Kidney glomerular epithelial cell (primary cell): ENCODE data around the gene AACS.
"Not testable (repeated sequence)": the region's sequence is repeated elsewhere in the genome, so short reads cannot be mapped to it uniquely, and the experiment has no call there.

Source experiments
- DNase-seq: peaks from one replicate; lab custom pipeline; 2025; lab: John Stamatoyannopoulos, UW

Gene AACS

DNA sequence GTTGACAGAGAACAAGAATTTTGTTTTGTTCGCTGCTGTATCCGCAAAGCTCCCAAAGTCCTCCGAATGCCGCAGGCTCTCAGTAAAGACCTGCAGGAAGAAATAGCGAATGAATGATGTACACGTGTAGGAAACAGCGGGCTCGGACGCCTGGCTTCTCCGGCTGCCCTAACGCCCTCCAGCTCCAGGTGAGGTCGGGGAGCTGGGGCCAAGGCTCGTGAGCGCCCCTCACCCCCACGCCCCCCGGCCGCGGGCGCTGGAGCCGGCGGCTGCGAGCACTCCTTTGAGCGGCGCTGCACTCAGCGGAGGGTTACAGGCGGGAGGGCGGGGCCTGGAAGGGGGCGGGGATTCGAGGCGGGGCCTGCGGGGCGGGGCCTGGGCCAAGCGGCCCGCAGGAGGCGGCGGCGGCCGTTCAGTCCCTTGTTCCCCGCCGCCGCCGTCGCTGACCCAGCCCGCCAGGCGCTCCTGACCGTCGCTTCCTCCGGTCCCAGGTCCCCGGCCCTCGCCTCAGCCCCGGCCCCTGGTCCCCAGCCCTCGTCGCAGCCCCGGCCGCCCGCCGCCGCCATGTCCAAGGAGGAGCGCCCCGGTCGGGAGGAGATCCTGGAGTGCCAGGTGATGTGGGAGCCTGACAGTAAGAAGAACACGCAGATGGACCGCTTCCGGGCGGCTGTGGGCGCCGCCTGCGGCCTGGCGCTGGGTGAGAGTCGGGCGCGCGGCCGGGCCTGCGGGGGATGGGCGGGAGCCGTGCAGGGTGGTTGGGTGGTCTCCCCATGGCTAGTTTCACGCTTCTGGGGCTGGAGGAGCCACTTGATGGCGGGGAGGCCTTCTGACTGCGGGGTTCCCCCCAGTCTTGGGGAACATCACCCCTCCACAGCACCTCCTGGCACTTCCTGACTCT is at the start of gene AACS:
Gene AACS, plus strand, starts transcription at position 415 of the 898 bp plus-strand sequence. Its CDS starts 150 bp downstream, at position 565.
- peak; percentile 51 for DNase-seq

DNA sequence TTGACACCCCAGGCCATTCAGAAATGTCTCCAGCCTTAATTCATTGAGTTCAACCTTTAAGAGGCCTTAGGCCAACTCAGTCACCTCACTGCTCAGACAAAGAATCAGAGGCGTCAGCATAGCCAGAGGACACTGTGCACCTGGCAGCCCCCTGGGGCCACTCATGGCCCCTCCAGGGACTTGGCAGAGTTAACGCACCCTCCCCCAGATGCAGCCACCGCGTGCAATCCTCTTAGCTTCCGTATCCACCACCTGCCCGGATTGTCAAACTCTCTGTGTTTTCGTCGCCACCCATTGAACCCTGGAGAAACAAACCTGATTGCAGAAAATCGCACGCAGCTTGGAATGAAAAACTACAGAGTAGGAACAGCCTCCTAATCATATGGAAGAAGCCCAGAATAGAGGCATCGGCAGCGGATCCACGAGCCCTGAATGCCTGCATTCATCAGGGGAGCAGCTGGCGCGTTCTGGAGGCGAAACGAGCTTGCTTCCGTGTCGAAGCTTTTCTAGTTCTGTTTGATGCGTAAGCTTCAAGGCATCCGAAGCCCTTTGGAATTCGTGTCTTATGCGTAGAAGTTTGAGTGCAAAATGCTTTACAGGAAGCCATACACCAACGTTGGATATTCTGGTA is 49.4 kb upstream of the AACS start:
- DNase-seq = no peak

- DNase-seq = no peak
These were observed 47.4 kb upstream of the AACS start for GRCh38 chr12:125017801-125018200.

- no peak for DNase-seq
These were observed 46.9 kb upstream of the AACS start for GRCh38 chr12:125018356-125018755.

- DNase-seq = no peak
These were observed 44.1 kb upstream of the AACS start for GRCh38 chr12:125021096-125021495.

GRCh38 chr12:125021771-125022170 is 43.5 kb upstream of the AACS start:
- DNase-seq = no peak

- no peak for DNase-seq
These were observed 42.2 kb upstream of the AACS start for GRCh38 chr12:125023065-125023464.

DNA sequence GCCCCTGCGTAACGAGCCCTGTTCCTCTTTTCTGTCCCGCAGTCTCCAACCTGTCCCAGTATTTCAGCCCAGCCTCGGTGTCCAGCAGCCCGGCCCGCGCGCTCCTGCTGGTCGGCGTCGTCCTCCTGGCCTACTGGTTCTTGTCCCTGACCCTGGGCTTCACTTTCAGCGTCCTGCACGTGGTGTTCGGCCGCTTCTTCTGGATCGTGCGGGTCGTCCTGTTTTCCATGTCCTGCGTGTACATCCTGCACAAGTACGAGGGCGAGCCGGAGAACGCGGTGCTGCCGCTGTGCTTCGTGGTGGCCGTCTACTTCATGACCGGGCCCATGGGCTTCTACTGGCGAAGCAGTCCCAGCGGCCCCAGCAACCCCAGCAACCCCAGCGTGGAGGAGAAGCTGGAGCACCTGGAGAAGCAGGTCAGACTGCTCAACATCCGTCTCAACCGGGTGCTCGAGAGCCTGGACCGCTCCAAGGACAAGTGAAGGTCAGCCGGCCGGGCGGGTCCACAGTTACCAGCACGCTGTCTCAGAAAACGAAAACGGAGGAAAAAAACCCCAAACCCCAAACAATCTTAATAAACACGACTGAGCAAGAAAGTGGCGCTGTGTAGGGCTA is 40.2 kb upstream of the AACS start:
- DNase-seq = no peak

- no peak for DNase-seq
These were observed 39.5 kb upstream of the AACS start for GRCh38 chr12:125025606-125026235.

GRCh38 chr12:125028106-125028505 is 37.1 kb upstream of the AACS start:
- no peak for DNase-seq

- no peak for DNase-seq
These were observed 35.4 kb upstream of the AACS start for GRCh38 chr12:125029761-125030358.

DNA sequence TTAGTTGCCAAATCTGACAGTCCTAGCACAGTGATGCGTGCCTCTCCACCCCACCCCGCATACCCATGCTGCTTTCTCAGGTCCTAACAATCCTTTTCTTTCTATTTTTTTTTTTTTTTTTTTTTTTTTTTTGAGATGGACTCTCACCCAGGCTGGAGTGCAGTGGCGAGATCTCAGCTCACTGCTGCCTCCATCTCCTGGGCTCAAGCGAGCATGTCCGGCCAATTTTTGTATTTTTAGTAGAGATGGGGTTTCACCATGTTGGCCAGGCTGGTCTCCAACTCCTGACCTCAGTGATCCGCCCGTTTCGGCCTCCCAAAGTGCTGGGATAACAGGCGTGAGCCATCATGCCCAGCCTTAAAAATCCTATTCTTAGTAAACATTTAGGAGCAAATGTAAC is 33.8 kb upstream of the AACS start:
- DNase-seq = not testable (repeated sequence)

DNA sequence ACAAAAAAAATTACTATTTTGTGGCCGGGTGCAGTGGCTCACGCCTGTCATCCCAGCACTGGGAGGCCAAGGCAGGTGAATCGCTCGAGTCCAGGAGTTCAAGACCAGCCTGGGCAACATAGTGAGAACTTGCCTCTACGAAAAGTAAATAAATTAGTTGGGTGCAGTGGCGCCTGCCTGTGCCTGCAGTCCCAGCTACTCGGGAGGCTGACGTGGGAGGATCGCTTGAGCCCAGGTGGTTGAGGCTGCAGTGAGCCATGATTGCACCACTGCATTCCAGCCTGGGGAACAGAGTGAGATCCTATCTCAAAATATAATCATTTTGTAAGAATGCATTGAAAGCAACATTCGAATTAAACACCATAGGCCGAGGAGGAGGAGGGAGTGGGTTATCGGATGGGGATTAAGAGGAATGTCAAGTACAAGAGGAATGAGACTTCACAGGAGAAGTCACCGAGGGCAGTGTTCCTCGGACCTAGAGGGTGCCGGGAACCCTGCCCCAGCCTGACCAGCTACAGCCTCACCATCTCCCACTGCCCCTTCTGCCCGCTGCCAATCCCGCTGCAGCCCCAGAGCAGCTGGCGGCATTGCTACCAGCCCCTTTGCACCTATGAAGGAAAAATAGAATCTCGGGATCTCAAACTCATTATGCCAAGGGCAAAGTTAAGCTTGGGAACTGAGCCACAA is 32.6 kb upstream of the AACS start:
- DNase-seq = no peak

- DNase-seq = no peak
These were observed 31.9 kb upstream of the AACS start for GRCh38 chr12:125033288-125033687.

DNA sequence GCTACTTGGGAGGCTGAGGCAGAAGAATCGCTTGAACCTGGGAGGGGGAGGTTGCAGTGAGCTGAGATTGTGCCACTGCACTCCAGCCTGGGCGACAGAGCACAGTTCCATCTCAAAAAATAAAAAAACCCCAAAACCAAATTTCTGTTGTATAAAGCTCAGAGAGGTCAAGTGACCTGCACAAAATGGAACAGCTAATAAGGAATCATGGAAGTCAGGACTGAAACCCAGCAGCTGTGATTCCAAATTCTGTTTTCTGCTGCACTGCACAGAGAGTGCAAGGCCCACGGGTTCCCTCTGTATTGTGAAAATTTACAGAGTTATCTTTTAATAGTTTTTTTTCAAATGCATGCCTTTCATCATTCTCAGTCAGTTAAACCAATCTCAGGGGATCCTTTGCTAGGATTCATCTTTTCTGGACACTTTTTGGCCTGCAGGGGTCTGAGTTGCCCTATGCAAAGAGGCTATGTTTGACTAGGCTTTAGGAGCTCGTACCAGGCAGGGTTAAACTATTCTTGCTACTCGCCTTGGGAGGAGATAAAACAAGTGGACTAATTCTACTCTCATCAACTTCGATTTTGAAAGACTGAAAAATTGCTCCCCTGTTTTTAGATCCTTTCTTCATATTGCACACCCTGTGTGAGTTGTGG is 26.1 kb upstream of the AACS start:
- no peak for DNase-seq

GRCh38 chr12:125049093-125049458 is 16.2 kb upstream of the AACS start:
- DNase-seq = no peak

DNA sequence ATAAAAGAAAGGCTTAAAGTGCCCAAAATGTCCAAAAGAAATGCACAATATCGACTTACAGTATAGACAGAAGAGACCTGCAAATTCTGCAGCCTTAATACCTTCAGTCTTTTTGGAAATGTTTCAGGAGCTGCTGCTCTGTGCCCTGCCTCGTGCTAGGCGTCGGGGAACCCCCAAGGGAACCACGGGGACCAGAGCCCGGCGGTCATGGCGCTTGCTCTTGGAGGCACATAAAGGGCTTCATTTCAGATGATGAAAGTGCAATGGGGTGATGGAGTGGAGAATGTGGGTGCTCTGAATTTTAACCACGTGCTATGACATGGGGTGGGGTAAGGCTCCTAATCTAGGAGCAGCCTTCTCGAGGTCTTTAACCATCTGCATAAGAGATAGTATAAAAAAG is 14.8 kb upstream of the AACS start:
- DNase-seq = no peak

DNA sequence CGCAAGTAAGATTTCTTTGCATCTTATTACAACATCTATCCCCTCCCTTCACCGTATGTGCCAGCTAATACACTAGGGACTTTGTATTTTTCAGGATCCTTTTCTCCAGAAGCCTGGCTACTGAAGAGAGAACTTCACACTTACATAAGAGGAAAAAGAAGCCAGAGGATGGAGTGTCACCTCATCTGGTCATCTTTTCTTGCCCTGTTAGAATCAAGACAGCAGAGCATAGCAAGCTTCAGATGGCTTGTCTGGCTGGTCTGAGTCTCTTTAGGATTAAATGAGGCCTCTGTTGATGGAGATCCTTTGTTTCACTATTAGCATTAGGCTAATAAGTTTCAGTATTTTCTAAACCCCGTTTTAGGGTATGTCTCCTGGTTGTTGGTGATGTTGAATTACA is 14.4 kb upstream of the AACS start:
- no peak for DNase-seq

DNA sequence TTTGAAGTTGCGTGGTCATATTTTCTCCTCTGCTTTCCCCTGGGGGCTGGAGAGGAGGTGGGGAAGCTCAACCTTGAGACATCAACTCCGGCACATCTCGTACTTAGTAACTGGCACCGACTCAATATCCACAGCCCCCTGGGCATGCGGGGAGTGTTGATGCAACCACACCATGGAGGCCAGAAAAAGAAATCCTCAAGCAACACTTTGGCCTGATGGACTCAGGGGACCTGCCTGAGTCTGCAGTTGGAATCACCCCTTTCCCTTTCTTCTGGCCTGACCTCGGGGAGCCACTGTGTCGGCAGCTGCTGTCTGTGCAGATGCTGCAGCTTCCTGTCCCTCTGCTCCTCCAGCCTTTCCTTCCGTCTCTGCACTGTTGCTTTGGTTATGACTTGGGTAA is 11.4 kb upstream of the AACS start:
- no peak for DNase-seq

DNA sequence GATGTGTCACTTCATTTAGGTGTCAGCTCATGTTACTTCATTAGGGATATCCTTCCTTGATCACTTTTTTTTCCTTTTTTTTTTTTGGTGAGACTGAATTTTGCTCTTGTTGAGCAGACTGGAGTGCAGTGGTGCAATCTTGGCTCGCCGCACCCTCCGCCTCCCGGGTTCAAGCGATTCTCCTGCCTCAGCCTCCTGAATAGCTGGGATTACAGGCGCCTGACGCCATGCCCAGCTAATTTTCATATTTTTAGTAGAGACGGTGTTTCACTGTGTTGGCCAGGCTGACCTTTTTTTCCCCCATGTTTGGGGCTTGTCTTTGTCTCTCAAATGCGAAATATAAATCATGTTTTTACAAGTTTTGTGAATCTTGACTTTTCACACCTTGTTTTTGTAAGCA is 9.6 kb upstream of the AACS start:
- DNase-seq = no peak

GRCh38 chr12:125056306-125056705 is 8.9 kb upstream of the AACS start:
- no peak for DNase-seq
